Neural crest cell (in vitro differentiated cells): Measurements from ENCODE around the gene PCDH10. TPM values are rescaled to one million over a fixed set of nuclear protein-coding genes. Genes with fewer than 3 reads are reported as not detected.

Source experiments
- DNase-seq: peaks from one replicate; pipeline ENCODE4 v3.0.0; 2021; ENCODE audit warnings: low read depth, mixed read lengths, low spot score
- H3K27ac Mint-ChIP-seq: one replicate; pipeline ENCODE4 v1.8.0; 2021; ENCODE audit warnings: mild to moderate bottlenecking, mixed read lengths; ENCODE audit not compliant: unreplicated experiment
- H3K27me3 Mint-ChIP-seq: 2 replicates; pipeline ENCODE4 v1.8.0; 2021; ENCODE audit warnings: low read depth, mild to moderate bottlenecking, mixed read lengths
- H3K36me3 Mint-ChIP-seq: 2 replicates; pipeline ENCODE4 v1.8.0; 2021; ENCODE audit warnings: low read depth, mild to moderate bottlenecking, mixed read lengths
- H3K4me1 Mint-ChIP-seq: 2 replicates; pipeline ENCODE4 v1.8.0; 2021; ENCODE audit warnings: mixed read lengths
- H3K4me3 Mint-ChIP-seq: one replicate; pipeline ENCODE4 v1.8.0; 2021; ENCODE audit warnings: mild to moderate bottlenecking, mixed read lengths
- H3K9me3 Mint-ChIP-seq: 2 replicates; pipeline ENCODE4 v1.8.0; 2021; ENCODE audit warnings: mixed read lengths
- CTCF ChIP-seq: fragments of 200-600 bp; sonication (generic); conservative IDR thresholded peaks from 2 replicates; pipeline ENCODE4 v1.5.0; 2021; ENCODE audit warnings: antibody characterized with exemption, mild to moderate bottlenecking
- total RNA-seq: library from RNA; stranded (reverse); gene quantifications from 2 replicates; pipeline ENCODE4 v1.2.1, GENCODE V29; 2021

PCDH10 gene
- total RNA-seq, 1 donor from 2014 or later = 3.8 TPM

GRCh38 chr4:133151341-133151690 lies 2.2 kb downstream of the PCDH10 start:
- Mint-ChIP-seq H3K9me3 (no peaks in the 10 kb centered on the region), H3K4me1 (peaks cover 71% of the 10 kb centered on the region), H3K4me3 (peak overlapping the region; percentile 89), H3K36me3 (no peaks in the 10 kb centered on the region), H3K27me3 (peaks cover 67% of the 10 kb centered on the region), H3K27ac (no peak overlapping the region)
- TF ChIP-seq CTCF = no peak
- no peak for DNase-seq

GRCh38 chr4:133151691-133152329 lies 2.7 kb downstream of the PCDH10 start:
- Mint-ChIP-seq H3K4me3 (peak overlapping the region; percentile 89), H3K9me3 (no peaks in the 10 kb centered on the region), H3K27ac (no peak overlapping the region), H3K36me3 (no peaks in the 10 kb centered on the region), H3K27me3 (peaks cover 64% of the 10 kb centered on the region), H3K4me1 (peaks cover 73% of the 10 kb centered on the region)
- TF ChIP-seq CTCF = peak; percentile 61
- peak; percentile 39 for DNase-seq

- Mint-ChIP-seq H3K4me3 (peak overlapping the region; percentile 89), H3K27me3 (peaks cover 59% of the 10 kb centered on the region), H3K4me1 (peaks cover 69% of the 10 kb centered on the region), H3K9me3 (no peaks in the 10 kb centered on the region), H3K27ac (no peak overlapping the region), H3K36me3 (no peaks in the 10 kb centered on the region)
- TF ChIP-seq CTCF = no peak
- DNase-seq = peak; percentile 4
Measured at GRCh38 chr4:133152330-133152821, 3.3 kb downstream of the PCDH10 start.

GRCh38 chr4:133152831-133153481 lies 3.9 kb downstream of the PCDH10 start:
- H3K27ac Mint-ChIP-seq = no peak overlapping the region
- no peak for DNase-seq
- no peaks in the 10 kb centered on the region for H3K9me3 Mint-ChIP-seq
- H3K4me1 Mint-ChIP-seq = peaks cover 71% of the 10 kb centered on the region
- H3K27me3 Mint-ChIP-seq = peaks cover 53% of the 10 kb centered on the region
- H3K36me3 Mint-ChIP-seq = no peaks in the 10 kb centered on the region
- no peak for TF ChIP-seq CTCF
- peak overlapping the region; percentile 89 for H3K4me3 Mint-ChIP-seq

DNA sequence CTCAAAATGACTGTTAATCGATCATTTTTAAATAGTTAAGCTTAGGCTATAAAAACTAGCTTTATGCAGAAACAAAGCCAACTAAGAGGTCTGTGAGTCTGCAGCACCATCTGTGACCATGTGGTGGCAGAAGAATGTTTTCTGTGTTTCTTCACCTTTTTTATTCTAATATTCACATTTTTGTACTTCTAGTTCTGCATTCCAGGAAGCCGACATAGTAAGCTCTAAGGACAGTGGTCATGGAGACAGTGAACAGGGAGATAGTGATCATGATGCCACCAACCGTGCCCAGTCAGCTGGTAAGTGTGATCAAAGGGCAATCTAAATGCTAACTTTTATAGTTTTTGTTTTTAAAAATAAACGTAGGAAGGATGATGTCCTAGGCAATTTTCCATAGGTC lies 5.6 kb downstream of the PCDH10 start:
- H3K9me3 Mint-ChIP-seq = no peaks in the 10 kb centered on the region
- DNase-seq = peak; percentile 7
- peaks cover 57% of the 10 kb centered on the region for H3K4me1 Mint-ChIP-seq
- H3K27ac Mint-ChIP-seq = no peak overlapping the region
- H3K36me3 Mint-ChIP-seq = no peaks in the 10 kb centered on the region
- peaks cover 36% of the 10 kb centered on the region for H3K27me3 Mint-ChIP-seq
- peak overlapping the region; percentile 11 for H3K4me3 Mint-ChIP-seq
- TF ChIP-seq CTCF = peak; percentile 77
